ENCODE data around the gene RMDN2. TPM values are rescaled to one million over a fixed set of nuclear protein-coding genes. Genes with fewer than 3 reads are reported as not detected.

The RMDN2 gene, protein sequence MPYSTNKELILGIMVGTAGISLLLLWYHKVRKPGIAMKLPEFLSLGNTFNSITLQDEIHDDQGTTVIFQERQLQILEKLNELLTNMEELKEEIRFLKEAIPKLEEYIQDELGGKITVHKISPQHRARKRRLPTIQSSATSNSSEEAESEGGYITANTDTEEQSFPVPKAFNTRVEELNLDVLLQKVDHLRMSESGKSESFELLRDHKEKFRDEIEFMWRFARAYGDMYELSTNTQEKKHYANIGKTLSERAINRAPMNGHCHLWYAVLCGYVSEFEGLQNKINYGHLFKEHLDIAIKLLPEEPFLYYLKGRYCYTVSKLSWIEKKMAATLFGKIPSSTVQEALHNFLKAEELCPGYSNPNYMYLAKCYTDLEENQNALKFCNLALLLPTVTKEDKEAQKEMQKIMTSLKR
- total RNA-seq, result 1 to 10 TPM; 1.5 to 2.3 TPM

DNA sequence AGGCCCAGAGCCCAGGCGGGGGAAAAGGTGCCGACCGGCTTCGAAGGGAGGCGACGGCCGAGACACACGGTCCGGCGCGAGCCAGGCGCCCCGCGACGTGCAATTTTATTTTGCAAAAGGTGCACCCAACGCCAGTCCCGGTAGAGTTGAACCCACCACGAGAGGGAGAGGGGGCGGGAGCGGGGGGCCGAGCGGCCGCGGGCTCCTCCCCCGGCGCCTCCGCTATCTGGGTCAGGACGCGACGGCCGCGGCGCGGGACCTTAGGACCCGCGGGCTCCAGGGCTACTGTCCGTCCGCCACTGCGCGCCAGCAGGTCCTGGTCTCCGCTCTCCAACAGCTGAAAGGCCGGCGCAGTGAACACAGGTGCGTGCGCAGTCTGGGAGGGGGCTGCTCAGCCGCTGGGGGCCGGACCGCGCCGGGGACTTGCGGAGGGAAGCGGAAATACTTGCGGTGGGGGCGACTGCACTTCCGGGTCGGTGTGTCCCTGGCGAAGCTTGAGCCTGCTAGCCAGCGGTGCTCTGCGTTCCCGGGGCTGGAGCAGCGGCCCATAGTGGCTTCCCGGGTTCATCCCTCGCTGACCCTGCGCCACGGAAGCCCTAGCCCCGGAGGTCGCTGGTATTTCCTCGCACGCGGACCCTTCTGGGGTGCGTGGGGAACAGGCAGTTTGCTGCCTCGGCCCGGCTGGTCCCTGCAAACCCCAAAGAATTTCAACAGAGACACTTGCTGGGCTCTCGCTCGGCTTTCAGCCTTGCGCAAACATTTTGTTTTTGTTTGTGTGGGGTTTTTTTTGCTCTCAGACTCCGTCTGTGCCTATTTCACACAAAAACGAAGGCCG lies at the start of gene RMDN2:
Gene RMDN2 (plus strand): TSS at position 225 of the 835 bp plus-strand sequence. CDS start 3,991 bp downstream, outside the sequence.
- peak within 1 kb of the TSS; percentile 74 for H3K27ac Mint-ChIP-seq
- peak within 1 kb of the TSS; percentile 82 for H3K4me3 Mint-ChIP-seq
- H3K9me3 Mint-ChIP-seq, result no peaks in the 10 kb centered on the region
- H3K27me3 Mint-ChIP-seq, result peaks cover 27% of the 10 kb centered on the region
- DNase-seq, result peak; percentile 85
- H3K36me3 Mint-ChIP-seq (ENCODE audit: low read depth), result peaks cover 3% of the 10 kb centered on the region
- peaks cover 8% of the 10 kb centered on the region for H3K4me1 Mint-ChIP-seq
- CTCF ChIA-PET, result interaction anchor here (0.7 to 0.8 kb wide), 2 partner anchors 36 to 53 kb away, joined by 3 to 6 read pairs; no protein-coding TSS in a partner anchor
- POLR2A ChIA-PET, result interaction anchor here (0.8 to 1.7 kb wide), 5 partner anchors 9 to 535 kb away, joined by 3 to 4 read pairs (median 3); no protein-coding TSS in a partner anchor

DNA sequence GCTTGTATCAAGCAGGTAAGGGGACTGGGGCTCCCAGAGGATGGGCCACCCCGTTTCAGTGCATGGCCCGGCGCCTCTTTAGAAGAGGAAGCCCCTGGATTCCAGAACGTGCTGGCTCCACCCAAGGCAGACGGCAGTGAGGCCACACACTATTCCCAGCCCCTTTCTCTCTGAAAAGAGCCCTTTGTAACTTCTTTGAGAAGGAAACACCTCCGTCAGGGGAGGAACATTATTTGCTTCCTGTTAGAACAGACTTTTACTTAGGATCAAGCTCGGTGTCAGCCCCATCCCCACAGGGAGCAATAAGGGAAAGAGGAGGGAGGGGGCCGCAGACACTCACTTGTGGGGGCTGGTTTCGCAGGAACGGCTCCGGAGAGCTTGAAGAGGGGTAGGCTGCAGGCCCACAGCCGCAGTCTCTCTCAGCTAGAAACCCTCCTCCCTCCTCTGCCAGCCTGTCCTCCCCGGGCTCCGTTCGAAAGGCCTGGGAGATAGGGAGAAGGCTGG lies 49.6 kb upstream of the RMDN2 start:
- Mint-ChIP-seq H3K9me3 (no peaks in the 10 kb centered on the region), H3K27me3 (no peaks in the 10 kb centered on the region), H3K36me3 (ENCODE audit: low read depth) (no peaks in the 10 kb centered on the region), H3K4me3 (no peak overlapping the region), H3K4me1 (peaks cover 34% of the 10 kb centered on the region), H3K27ac (no peak overlapping the region)
- no peak for DNase-seq
- CTCF ChIA-PET, result interaction anchor here (1.1 to 11.5 kb wide), 7 partner anchors 13 to 484 kb away, joined by 4 to 201 read pairs (median 9); no protein-coding TSS in a partner anchor
- POLR2A ChIA-PET, result interaction anchor here (0.7 to 1.4 kb wide), 2 partner anchors 293 to 485 kb away, joined by 3 to 4 read pairs; no protein-coding TSS in a partner anchor

DNA sequence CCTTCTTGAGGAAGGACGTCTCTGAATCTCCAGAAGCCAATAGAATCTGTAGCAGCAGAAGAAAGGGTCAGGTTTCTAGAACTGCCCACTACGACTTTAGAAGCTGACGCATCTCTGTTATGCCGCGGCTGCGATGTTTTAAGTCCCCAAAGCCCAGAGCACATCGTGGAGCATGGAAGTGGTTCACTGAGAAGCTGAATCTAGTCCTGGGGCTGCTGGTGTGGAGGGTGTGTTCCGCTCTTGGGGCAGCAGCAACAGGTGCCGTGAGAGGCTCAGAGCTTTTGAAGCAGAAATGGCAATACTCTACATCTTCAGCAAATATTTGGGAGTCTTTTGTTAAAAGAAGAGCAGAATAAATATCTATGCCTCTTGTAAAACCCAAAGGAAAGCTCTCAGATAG lies 48.9 kb upstream of the RMDN2 start:
- POLR2A ChIA-PET, result no interaction called here
- no peak overlapping the region for H3K4me3 Mint-ChIP-seq
- H3K9me3 Mint-ChIP-seq, result no peaks in the 10 kb centered on the region
- CTCF ChIA-PET, result interaction anchor here (0.8 to 11.5 kb wide), 9 partner anchors 14 to 478 kb away, joined by 3 to 201 read pairs (median 9); no protein-coding TSS in a partner anchor
- DNase-seq, result no peak
- no peaks in the 10 kb centered on the region for H3K27me3 Mint-ChIP-seq
- no peak overlapping the region for H3K27ac Mint-ChIP-seq
- H3K4me1 Mint-ChIP-seq, result peaks cover 28% of the 10 kb centered on the region
- H3K36me3 Mint-ChIP-seq (ENCODE audit: low read depth), result no peaks in the 10 kb centered on the region

DNA sequence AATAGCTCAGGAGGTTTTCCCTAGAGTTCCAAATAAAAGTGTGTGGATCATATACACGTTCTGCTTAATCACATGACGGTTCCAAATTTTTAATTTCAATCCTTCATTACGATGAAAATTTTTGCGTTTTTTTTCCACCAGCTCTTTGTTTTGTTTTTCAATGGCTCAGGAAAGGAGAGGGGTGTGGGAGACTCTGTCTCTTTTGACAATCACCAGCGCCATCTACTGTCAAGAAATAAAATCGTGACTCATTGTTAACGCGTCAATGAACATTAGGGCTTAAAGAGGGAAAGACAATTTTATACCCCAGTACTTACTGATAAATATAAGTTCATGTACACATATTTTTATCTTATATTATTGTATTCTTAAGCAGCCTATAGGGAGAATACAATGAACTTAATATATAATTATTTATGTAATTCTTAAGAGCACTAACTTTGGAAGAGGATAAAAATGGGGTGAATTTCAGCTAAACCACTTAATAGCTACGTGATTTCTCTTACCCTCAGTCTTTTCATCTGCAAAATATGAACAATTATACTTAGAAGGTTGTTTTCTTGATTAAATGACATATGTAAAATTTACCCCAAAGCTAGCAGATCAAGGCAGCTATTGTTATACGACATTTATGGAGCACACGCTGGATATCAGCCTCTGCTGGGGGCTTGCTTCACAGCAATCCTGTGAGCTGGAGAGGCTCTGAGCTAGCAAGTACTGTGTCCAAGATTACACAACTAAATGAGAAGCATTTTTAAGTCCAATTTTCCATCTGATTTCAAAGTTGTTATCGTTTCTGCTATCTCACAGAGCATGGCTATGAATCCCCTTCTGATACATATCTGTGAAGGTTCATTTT lies 47.4 kb upstream of the RMDN2 start:
- Mint-ChIP-seq H3K36me3 (ENCODE audit: low read depth) (no peaks in the 10 kb centered on the region), H3K4me1 (peaks cover 13% of the 10 kb centered on the region), H3K27ac (no peak overlapping the region), H3K27me3 (peaks cover 2% of the 10 kb centered on the region), H3K9me3 (no peaks in the 10 kb centered on the region), H3K4me3 (no peak overlapping the region)
- POLR2A ChIA-PET, result interaction anchor here (1.3 to 1.8 kb wide), 3 partner anchors 46 to 481 kb away, joined by 3 to 8 read pairs (median 5); no protein-coding TSS in a partner anchor
- DNase-seq, result no peak
- CTCF ChIA-PET, result interaction anchor here (0.6 to 11.5 kb wide), 57 partner anchors 9 to 737 kb away, joined by 3 to 201 read pairs (median 4); partner anchors contain the start of genes CEBPZ and NDUFAF7

DNA sequence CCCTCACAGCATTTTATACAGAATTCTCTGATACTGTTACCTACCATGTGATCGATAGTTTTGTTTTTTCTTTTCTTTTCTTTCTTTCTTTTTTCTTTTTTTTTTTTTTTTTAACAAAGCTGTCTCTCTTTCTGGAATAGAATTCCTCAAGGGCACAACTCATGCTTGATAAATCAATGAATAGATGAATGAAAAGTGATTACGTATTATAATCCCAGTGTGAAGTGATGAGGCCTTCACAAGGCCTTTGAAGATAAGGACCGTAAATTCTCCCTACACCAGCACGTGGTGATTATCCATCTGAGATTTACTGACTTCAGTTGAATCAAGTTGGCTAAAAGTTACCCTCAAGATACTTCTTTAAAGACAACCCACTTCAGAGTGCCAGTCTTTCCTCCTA lies 46.6 kb upstream of the RMDN2 start:
- H3K4me3 Mint-ChIP-seq, result no peak overlapping the region
- no peaks in the 10 kb centered on the region for H3K36me3 Mint-ChIP-seq (ENCODE audit: low read depth)
- H3K27ac Mint-ChIP-seq, result no peak overlapping the region
- H3K9me3 Mint-ChIP-seq, result no peaks in the 10 kb centered on the region
- peaks cover 5% of the 10 kb centered on the region for H3K4me1 Mint-ChIP-seq
- DNase-seq, result no peak
- CTCF ChIA-PET, result interaction anchor here (0.7 to 11.5 kb wide), 20 partner anchors 9 to 501 kb away, joined by 3 to 201 read pairs (median 8); no protein-coding TSS in a partner anchor
- H3K27me3 Mint-ChIP-seq, result peaks cover 2% of the 10 kb centered on the region
- POLR2A ChIA-PET, result interaction anchor here (1.6 kb wide), 1 partner anchor 46 kb away, joined by 8 read pairs; no protein-coding TSS in a partner anchor

DNA sequence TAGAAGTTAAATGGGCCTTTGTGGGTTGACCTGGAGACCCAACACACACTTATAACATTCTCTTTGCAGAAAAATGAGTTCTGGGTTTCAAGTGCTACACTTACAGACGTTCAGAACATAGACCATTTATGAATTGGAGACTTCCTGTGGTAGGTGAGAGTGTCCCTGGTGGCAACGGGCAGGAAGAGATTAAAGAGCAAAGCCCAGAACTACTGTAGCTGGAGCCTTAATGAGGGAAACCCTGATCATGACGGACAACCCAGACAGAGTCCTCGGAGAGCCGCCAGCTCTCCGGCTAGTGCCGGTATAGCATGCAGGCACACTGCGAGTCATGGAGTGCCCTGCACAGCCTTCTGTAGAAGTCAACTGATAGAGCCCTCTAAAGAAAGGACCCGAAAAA lies 44.5 kb upstream of the RMDN2 start:
- H3K9me3 Mint-ChIP-seq, result no peaks in the 10 kb centered on the region
- H3K4me1 Mint-ChIP-seq, result peaks cover 4% of the 10 kb centered on the region
- no peak for DNase-seq
- H3K4me3 Mint-ChIP-seq, result no peak overlapping the region
- no peak overlapping the region for H3K27ac Mint-ChIP-seq
- peaks cover 11% of the 10 kb centered on the region for H3K27me3 Mint-ChIP-seq
- ChIA-PET CTCF (interaction anchor here (0.9 to 11.5 kb wide), 6 partner anchors 10 to 482 kb away, joined by 3 to 201 read pairs (median 4); no protein-coding TSS in a partner anchor), POLR2A (no interaction called here)
- H3K36me3 Mint-ChIP-seq (ENCODE audit: low read depth), result no peaks in the 10 kb centered on the region

DNA sequence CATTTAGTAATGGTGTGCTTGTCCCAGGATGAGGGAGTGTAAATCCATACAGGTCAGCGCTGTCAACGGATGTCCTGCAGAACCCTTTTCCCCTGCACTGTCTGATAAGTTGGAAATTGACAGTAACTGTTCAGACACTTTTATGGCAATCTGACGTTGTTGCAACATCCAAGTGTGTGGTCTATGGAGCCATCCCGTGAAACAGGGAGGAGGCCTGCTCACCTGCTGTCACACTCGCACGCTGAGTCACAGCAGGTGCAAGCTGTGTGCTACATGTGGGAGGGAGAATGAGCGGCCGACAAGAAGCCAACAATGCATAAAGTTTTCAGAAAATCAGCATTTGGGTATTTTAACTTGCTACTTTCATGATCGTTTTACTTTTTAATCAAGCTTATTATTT lies 43.7 kb upstream of the RMDN2 start:
- DNase-seq, result no peak
- CTCF ChIA-PET, result interaction anchor here (1.2 to 11.5 kb wide), 3 partner anchors 9 to 483 kb away, joined by 3 to 201 read pairs (median 29); no protein-coding TSS in a partner anchor
- Mint-ChIP-seq H3K36me3 (ENCODE audit: low read depth) (no peaks in the 10 kb centered on the region), H3K9me3 (no peaks in the 10 kb centered on the region), H3K27ac (no peak overlapping the region), H3K4me1 (peaks cover 4% of the 10 kb centered on the region), H3K4me3 (no peak overlapping the region), H3K27me3 (peaks cover 16% of the 10 kb centered on the region)
- POLR2A ChIA-PET, result no interaction called here

DNA sequence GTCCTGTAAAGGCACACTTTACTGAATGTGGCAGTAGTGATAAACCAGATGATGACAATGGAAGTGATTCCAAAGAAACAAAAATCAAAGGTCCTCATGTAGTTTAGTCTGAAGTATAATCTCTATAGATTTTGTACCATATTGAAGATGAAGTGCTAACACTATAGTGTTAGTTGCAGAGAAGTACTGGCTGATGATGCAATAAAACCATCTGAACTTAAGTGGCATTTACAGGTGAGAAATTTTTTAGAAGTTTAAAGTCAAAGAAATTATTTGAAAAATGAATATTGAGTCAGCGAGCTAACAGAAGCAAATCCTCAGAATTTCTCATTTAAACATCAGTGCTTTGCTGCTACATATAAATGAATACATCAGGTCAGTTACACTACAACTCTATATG lies 43.1 kb upstream of the RMDN2 start:
- Mint-ChIP-seq H3K27me3 (peaks cover 19% of the 10 kb centered on the region), H3K36me3 (ENCODE audit: low read depth) (no peaks in the 10 kb centered on the region), H3K4me1 (peaks cover 8% of the 10 kb centered on the region), H3K4me3 (no peak overlapping the region), H3K27ac (no peak overlapping the region), H3K9me3 (no peaks in the 10 kb centered on the region)
- CTCF ChIA-PET, result interaction anchor here (11.5 kb wide), 1 partner anchor 484 kb away, joined by 201 read pairs; no protein-coding TSS in a partner anchor
- POLR2A ChIA-PET, result no interaction called here
- no peak for DNase-seq

DNA sequence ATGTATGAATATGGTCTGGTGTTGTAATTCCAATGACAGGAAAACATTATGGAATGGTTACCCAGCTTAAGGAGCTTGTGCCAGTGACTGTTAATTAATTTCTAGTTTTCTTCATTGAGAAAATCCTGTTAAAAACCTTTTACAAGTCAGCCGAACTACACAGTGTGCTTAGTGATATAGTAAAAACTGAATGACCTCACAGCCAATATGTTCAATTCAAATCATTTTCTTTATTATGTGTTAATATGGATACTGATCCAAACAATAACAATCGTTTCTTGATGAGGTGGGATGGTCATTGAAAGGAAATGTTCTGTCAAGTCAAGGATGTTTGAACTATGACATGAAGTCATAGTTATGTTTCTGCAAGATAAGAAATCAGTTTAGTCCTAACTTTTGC lies 41.6 kb upstream of the RMDN2 start:
- no peak for DNase-seq
- Mint-ChIP-seq H3K9me3 (no peaks in the 10 kb centered on the region), H3K36me3 (ENCODE audit: low read depth) (no peaks in the 10 kb centered on the region), H3K4me1 (peaks cover 5% of the 10 kb centered on the region), H3K4me3 (no peak overlapping the region), H3K27ac (no peak overlapping the region), H3K27me3 (peaks cover 23% of the 10 kb centered on the region)
- POLR2A ChIA-PET, result no interaction called here
- CTCF ChIA-PET, result interaction anchor here (1.0 to 2.1 kb wide), 2 partner anchors 469 to 488 kb away, joined by 3 to 5 read pairs; no protein-coding TSS in a partner anchor

DNA sequence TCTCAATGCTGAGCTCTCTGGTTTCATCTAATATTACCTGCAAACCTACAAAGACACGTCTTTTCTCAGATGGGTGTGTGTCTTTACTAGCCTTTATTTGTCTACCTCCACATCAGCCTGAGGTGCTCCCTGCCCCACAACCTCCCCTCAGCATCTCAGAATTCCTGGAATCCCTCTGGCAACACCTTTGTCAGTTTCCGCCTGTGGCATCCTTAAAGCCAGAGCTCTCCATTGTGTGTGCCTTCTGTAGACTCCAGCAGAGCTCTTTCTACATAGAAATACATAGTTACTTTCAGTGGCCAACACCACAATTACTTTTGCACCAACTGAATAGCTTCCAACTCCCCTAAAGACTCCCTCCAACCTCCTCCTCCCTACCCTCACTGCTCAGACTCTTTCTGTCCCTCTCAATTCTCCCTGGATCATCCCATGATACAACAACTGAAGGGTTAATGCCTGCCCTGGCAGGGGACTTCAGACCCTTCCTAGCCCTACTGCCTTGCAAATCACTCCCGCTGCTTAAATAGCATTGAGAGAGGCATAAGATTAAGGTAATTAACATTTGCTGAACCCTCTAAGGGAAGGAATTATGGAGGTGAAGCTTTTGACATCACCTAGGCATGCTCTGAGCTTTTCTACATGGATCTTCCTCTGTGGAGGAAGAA lies 39.6 kb upstream of the RMDN2 start:
- no peak for DNase-seq
- H3K9me3 Mint-ChIP-seq, result no peaks in the 10 kb centered on the region
- H3K27ac Mint-ChIP-seq, result no peak overlapping the region
- H3K4me1 Mint-ChIP-seq, result peaks cover 5% of the 10 kb centered on the region
- H3K4me3 Mint-ChIP-seq, result no peak overlapping the region
- no peaks in the 10 kb centered on the region for H3K36me3 Mint-ChIP-seq (ENCODE audit: low read depth)
- CTCF ChIA-PET, result interaction anchor here (1.4 to 3.5 kb wide), 2 partner anchors 8 to 490 kb away, joined by 5 to 19 read pairs; no protein-coding TSS in a partner anchor
- POLR2A ChIA-PET, result no interaction called here
- H3K27me3 Mint-ChIP-seq, result peaks cover 26% of the 10 kb centered on the region

DNA sequence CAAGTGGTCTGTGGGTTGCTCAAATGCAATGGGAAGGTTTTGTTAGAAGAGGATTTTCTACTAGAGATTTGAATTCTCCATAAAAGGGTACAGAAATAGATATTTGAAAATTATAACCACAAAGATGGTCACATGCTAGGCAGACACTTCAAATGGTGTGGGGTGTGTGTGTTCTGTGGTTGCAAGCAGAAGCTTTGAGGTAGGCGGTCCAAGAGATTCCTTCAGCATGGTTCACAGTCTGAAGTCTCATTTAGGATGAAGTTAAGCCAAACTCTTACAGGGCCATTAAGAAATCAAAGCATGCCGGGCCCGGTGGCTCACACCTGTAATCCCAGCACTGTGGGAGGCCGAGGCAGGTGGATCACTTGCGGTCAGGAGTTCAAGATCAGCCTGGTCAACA lies 38.3 kb upstream of the RMDN2 start:
- ChIA-PET CTCF (interaction anchor here (3.5 kb wide), 1 partner anchor 9 kb away, joined by 19 read pairs; no protein-coding TSS in a partner anchor), POLR2A (no interaction called here)
- peaks cover 9% of the 10 kb centered on the region for H3K4me1 Mint-ChIP-seq
- H3K27ac Mint-ChIP-seq, result no peak overlapping the region
- H3K9me3 Mint-ChIP-seq, result no peaks in the 10 kb centered on the region
- H3K27me3 Mint-ChIP-seq, result peaks cover 24% of the 10 kb centered on the region
- H3K4me3 Mint-ChIP-seq, result no peak overlapping the region
- no peak for DNase-seq
- H3K36me3 Mint-ChIP-seq (ENCODE audit: low read depth), result no peaks in the 10 kb centered on the region
